Astrocyte of the spinal cord (primary cell): ENCODE data around the gene FUT8.

Source experiments
- DNase-seq: peaks from one replicate; pipeline ENCODE4 v3.0.0; 2011; ENCODE audit warnings: low read depth, low spot score
- H3K4me3 ChIP-seq: 2 replicates; pipeline ENCODE4 v1.5.1; 2011; ENCODE audit warnings: low read depth, mild to moderate bottlenecking, low read length, moderate library complexity
- in situ Hi-C: cut with HindIII; loops from 2 replicates; pipeline ENCODE4 v1.10.0; 2017; ENCODE audit warnings: low sequenced_read_pairs
- TF ChIP-seq, protein P1 (sequence below): IDR thresholded peaks from 2 replicates; pipeline ENCODE4 v1.5.1; 2012; ENCODE audit warnings: low read depth, mild to moderate bottlenecking, low read length, inconsistent platforms

FUT8 gene

DNA sequence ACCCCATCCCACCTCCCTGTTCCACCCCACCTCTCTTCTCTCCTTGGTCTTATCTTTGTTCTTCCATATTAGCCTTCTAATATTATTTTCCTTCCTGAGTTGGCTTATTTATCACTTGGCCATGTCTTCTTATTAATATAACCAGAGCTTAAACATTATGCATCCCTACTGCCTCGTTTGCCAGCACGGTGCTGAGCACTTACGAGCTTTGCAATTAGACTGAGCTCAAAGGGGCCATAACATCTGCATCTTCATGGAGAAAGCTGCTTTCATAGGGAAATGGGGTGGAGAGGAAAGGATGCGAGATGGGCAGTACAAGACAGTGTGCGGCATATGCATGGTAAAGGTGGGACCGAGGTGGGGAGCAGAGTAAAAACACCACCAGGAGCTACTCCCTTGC is 342.8 kb downstream of the FUT8 start:
- TF ChIP-seq, protein P1, sequence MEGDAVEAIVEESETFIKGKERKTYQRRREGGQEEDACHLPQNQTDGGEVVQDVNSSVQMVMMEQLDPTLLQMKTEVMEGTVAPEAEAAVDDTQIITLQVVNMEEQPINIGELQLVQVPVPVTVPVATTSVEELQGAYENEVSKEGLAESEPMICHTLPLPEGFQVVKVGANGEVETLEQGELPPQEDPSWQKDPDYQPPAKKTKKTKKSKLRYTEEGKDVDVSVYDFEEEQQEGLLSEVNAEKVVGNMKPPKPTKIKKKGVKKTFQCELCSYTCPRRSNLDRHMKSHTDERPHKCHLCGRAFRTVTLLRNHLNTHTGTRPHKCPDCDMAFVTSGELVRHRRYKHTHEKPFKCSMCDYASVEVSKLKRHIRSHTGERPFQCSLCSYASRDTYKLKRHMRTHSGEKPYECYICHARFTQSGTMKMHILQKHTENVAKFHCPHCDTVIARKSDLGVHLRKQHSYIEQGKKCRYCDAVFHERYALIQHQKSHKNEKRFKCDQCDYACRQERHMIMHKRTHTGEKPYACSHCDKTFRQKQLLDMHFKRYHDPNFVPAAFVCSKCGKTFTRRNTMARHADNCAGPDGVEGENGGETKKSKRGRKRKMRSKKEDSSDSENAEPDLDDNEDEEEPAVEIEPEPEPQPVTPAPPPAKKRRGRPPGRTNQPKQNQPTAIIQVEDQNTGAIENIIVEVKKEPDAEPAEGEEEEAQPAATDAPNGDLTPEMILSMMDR: no peak
- DNase-seq: no peak
- in situ Hi-C loops: no loop called here
- H3K4me3 ChIP-seq: no peak overlapping the region

DNA sequence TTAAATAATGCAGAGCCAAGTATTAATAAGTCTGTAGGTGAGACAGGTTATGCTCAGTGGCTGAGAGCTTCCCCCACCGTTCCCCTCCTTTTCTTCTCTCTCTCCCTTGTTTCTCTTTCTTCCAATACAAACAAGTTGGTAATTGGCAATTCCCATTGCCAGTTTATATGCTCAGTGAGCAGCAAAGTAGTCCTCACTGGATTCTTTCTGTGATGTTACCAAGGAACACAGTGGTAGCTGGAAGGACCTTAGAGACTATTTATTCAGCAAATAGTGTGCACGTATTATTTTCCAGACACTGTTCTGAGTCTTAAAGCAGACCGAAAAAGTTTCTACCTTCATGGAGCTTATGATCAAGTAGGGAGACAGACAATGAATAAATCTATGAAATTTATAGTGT is 344.4 kb downstream of the FUT8 start:
- TF ChIP-seq, protein P1: no peak
- no peak for DNase-seq
- in situ Hi-C loops: no loop called here
- H3K4me3 ChIP-seq: no peak overlapping the region

DNA sequence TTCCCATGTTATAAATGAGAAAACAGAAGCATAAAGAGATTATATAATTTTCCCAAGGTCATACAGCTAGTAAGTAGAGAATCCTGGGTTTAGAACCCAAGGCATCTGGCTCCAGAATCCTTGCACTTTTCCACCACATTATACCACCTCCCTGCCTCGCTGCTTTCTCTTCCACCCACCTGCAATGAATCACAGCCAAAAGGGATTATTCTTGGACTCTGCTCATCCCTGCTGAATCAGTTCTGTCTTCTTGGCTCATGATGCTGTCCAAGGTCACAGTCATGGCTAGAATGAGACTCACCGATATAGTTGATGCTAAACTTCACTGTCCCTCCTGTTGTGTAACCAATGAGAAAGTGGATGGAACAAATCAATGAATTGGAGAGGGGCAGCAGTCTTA is 356.6 kb downstream of the FUT8 start:
- TF ChIP-seq, protein P1: no peak
- in situ Hi-C loops: no loop called here

DNA sequence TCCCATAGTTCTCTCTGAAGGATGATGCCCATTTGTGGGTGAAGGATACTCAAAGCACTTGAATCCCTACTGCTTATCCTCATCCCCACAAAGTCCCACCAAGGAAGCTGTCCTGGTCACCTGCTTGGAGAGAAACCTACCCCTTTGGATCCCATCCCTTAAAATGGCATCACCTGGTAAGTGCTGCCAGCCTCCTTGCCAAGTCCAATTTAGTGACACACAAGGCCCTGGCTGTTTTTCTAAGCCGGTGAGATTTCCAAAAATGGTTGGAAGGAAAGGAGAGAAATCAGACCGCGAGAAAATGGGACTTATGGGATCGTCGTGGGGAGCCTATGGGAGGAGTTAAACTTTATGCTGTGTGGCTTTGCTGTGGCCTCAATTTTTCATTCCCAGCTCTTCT is 358.2 kb downstream of the FUT8 start:
- in situ Hi-C loops: no loop called here
- DNase-seq: no peak
- TF ChIP-seq, protein P1: no peak
- no peak overlapping the region for H3K4me3 ChIP-seq

More for the DNA sequence above, 356.6 kb downstream of the FUT8 start:
- DNase-seq: no peak
- H3K4me3 ChIP-seq: no peak overlapping the region

DNA sequence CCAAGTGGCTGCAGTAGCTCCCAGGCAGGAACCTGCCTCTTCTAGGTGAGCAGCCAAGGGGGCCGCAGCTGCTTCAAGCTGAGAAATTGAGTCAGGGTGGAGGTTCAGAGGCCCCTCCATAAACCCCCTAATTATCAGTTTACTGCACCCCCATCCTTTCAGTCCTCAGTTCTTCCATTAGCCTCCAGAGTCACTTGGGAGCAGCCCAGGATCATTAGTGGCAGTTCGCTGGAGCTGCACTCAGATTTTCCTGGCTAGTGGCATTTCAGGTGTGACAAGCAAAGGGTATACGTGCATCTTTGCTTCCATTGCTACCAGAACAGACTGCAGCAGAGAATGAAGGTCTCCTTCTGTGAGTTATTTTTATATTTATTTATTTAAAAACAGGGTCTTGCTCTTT is 358.7 kb downstream of the FUT8 start:
- in situ Hi-C loops: no loop called here
- TF ChIP-seq, protein P1: no peak
- DNase-seq: no peak
- no peak overlapping the region for H3K4me3 ChIP-seq

DNA sequence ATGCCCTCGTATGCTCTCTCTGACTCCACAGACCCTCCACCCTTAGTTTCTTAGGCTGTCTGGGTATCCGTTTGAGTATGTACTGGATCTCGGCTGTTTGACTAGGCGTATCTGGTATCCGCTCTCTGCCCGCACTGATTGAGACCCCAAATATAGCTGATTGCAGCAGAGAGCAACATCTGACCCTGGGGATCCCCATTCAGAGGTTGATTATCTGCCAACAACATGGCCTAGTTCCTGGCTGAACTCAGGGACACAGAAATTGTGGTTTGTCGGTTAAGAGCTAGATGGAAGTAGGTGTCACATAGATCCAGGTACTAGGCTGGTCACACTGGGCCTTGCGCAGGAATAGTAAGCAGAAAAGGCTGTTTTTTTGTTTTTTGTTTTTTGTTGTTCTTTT is 359.9 kb downstream of the FUT8 start:
- H3K4me3 ChIP-seq: no peak overlapping the region
- TF ChIP-seq, protein P1: no peak
- DNase-seq: no peak
- in situ Hi-C loops: no loop called here

DNA sequence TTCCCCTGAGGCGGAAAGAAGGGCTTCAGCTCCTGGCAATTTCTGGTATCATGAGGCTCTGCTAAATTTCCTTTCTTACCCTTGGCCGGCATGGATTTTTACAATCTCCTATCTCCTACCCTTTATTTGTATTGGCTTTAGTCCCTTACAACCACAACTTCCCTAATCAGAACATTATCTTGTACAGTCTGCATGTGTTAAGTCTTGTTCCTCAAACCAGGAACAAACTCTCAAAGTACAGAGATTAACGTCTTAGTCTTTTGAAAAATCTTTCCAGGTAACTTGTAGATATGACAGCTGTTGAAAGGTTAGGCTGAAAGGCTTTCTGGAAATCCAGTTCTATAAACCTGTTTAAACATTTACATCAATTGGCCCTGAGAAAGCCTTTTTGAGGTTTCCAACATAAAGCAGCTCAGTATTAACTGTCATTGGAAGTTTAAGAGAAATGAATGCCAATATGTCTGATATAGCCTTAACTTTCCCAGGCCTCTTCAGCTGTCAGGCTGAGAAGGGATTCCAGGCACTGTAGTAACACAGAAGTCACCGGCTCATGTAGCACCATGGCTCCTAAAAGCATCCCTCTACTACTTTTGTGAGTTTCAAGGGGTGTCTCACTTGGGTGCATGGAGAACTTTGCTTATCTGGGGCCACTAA is 360.5 kb downstream of the FUT8 start:
- in situ Hi-C loops: no loop called here
- TF ChIP-seq, protein P1: no peak
- no peak for DNase-seq
- no peak overlapping the region for H3K4me3 ChIP-seq
